HG03159 (cell line): ENCODE measurements around the gene RNU6-1.

Source experiments
- ATAC-seq: cut with Tn5 transposase; IDR thresholded peaks from one replicate; pipeline ENCODE4 v1.9.1; 2021; ENCODE audit warnings: mild to moderate bottlenecking, moderate library complexity; ENCODE audit not compliant: unreplicated experiment

RNU6-1 gene

GRCh38 chr15:67822537-67823313 is 17.1 kb downstream of the RNU6-1 start:
- ATAC-seq: no peak

- no peak for ATAC-seq
Observed at GRCh38 chr15:67821784-67822440, 17.9 kb downstream of the RNU6-1 start.

- no peak for ATAC-seq
Observed at GRCh38 chr15:67820992-67821783, 18.7 kb downstream of the RNU6-1 start.

GRCh38 chr15:67820122-67820991 is 19.5 kb downstream of the RNU6-1 start:
- no peak for ATAC-seq

- no peak for ATAC-seq
Observed at GRCh38 chr15:67819636-67820035, 20.2 kb downstream of the RNU6-1 start.

GRCh38 chr15:67818464-67818863 is 21.4 kb downstream of the RNU6-1 start:
- no peak for ATAC-seq

- no peak for ATAC-seq
Observed at GRCh38 chr15:67816668-67817067, 23.2 kb downstream of the RNU6-1 start.

- ATAC-seq: no peak
Observed at GRCh38 chr15:67815036-67815592, 24.7 kb downstream of the RNU6-1 start.

- no peak for ATAC-seq
Observed at GRCh38 chr15:67813104-67813634, 26.7 kb downstream of the RNU6-1 start.

GRCh38 chr15:67812241-67812644 is 27.6 kb downstream of the RNU6-1 start:
- no peak for ATAC-seq

- ATAC-seq: no peak
Observed at GRCh38 chr15:67809866-67810265, 30.0 kb downstream of the RNU6-1 start.

GRCh38 chr15:67809441-67809840 is 30.4 kb downstream of the RNU6-1 start:
- no peak for ATAC-seq

GRCh38 chr15:67808821-67809220 is 31.0 kb downstream of the RNU6-1 start:
- no peak for ATAC-seq

- ATAC-seq: no peak
Observed at GRCh38 chr15:67807836-67808235, 32.0 kb downstream of the RNU6-1 start.

- ATAC-seq: no peak
Observed at GRCh38 chr15:67807141-67807540, 32.7 kb downstream of the RNU6-1 start.

GRCh38 chr15:67806536-67806935 is 33.3 kb downstream of the RNU6-1 start:
- no peak for ATAC-seq

- no peak for ATAC-seq
Observed at GRCh38 chr15:67805666-67806516, 34.0 kb downstream of the RNU6-1 start.

GRCh38 chr15:67805008-67805665 is 34.7 kb downstream of the RNU6-1 start:
- ATAC-seq: no peak
